K562 (cell line): ENCODE measurements around the gene RHOA. TPM values are rescaled to one million over a fixed set of nuclear protein-coding genes. Genes with fewer than 3 reads are reported as not detected.

ENCODE experiments used
- ATAC-seq: fragments of 200-7000 bp; cut with Tn5 transposase; 3 replicates; pipeline ENCODE4 v1.9.1; 2020; ENCODE audit warnings: moderate library complexity
- BruUV-seq: library from RNA; stranded (reverse); fragments of 400-500 nt; replicated peaks from 2 replicates; lab custom pipeline; 2021; lab: Mats Ljungman, UMichigan
- CTCF ChIA-PET: fragments of 300-600 bp; formaldehyde crosslinking; extraction: SDS; loops from one replicate; lab custom pipeline; 2021; ENCODE audit warnings: low intra/inter-chr PET ratio; lab: Yijun Ruan, JAX
- POLR2A ChIA-PET: fragments of 300-600, 350-650 bp; sonication (Branson Sonifier 250); formaldehyde crosslinking; extraction: SDS; loops from one replicate; lab custom pipeline; 2021; ENCODE audit warnings: antibody characterized with exemption, inconsistent platforms; lab: Yijun Ruan, JAX
- DNase-seq, 4 experiments: peaks; one replicate each; pipeline versions ENCODE4 v3.0.0 to v3.0.0-alpha.2; 2011 to 2018; ENCODE audit warnings: low spot score in 3 of 4, mixed read lengths in 3 of 4; ENCODE audit errors: extremely low read depth in 1 of 4
- FAIRE-seq: peaks from 2 replicates; lab custom pipeline; 2011; peaks lifted over from hg19 to GRCh38; lab: Jason Lieb, UNC
- H2AFZ ChIP-seq: 2 replicates; pipeline ENCODE4 v1.6.0; 2011; ENCODE audit warnings: low read depth, low read length, control low read depth, inconsistent platforms
- H3K27ac ChIP-seq: fragments of 200-600 bp; 3 replicates; pipeline ENCODE4 v1.8.0; 2011; ENCODE audit warnings: low read depth, mild to moderate bottlenecking, control low read depth, inconsistent platforms, low read length, moderate library complexity, mixed read lengths; ENCODE audit errors: extremely low read depth
- H3K27me3 ChIP-seq, 2 experiments: fragments of 300-600 bp in 1 of 2; 2 replicates in 1 of 2; 3 replicates in 1 of 2; pipeline versions ENCODE4 v1.6.0 to v1.8.0; 2011; ENCODE audit warnings: inconsistent platforms in 2 of 2, low read length in 2 of 2, mild to moderate bottlenecking in 1 of 2, mixed read lengths in 1 of 2, moderate library complexity in 1 of 2; ENCODE audit not compliant: control insufficient read depth in 2 of 2, insufficient read depth in 2 of 2
- H3K36me3 ChIP-seq: fragments of 300-600 bp; 3 replicates; pipeline ENCODE4 v1.8.0; 2011; ENCODE audit warnings: mild to moderate bottlenecking, low read length, inconsistent platforms; ENCODE audit not compliant: control insufficient read depth, insufficient read depth
- H3K4me1 ChIP-seq, 2 experiments: fragments of 200-600 bp in 1 of 2; replicated peaks in 1 of 2; 2 replicates in 1 of 2; 3 replicates in 1 of 2; pipeline versions ENCODE4 v1.5.1 to v1.8.0; 2011; ENCODE audit warnings: inconsistent platforms in 2 of 2, low read length in 2 of 2, mild to moderate bottlenecking in 1 of 2, mixed read lengths in 1 of 2, moderate library complexity in 1 of 2; ENCODE audit not compliant: control insufficient read depth in 2 of 2, insufficient read depth in 2 of 2
- H3K4me2 ChIP-seq: 2 replicates; pipeline ENCODE4 v1.6.1; 2011; ENCODE audit warnings: low read length, control low read depth, inconsistent platforms, mixed read lengths; ENCODE audit not compliant: insufficient read depth
- H3K4me3 ChIP-seq: fragments of 200-600 bp; sonication (generic), shearing (Covaris generic); 2 replicates; pipeline ENCODE4 v1.5.1; 2016; ENCODE audit warnings: control low read depth, inconsistent platforms
- H3K79me2 ChIP-seq: fragments of 200-600 bp; 3 replicates; pipeline ENCODE4 v1.8.0; 2011; ENCODE audit warnings: low read length, inconsistent platforms; ENCODE audit not compliant: control insufficient read depth, insufficient read depth
- H3K9ac ChIP-seq, 2 experiments: 2 replicates each; pipeline versions ENCODE4 v1.6.0 to v1.6.1; 2011; ENCODE audit warnings: low read depth in 2 of 2, low read length in 2 of 2, control low read depth in 1 of 2, inconsistent platforms in 1 of 2, mild to moderate bottlenecking in 1 of 2, mixed read lengths in 1 of 2; ENCODE audit not compliant: insufficient read depth in 1 of 2
- H3K9me1 ChIP-seq: one replicate; pipeline ENCODE4 v1.6.0; 2011; ENCODE audit warnings: inconsistent platforms, mild to moderate bottlenecking, low read length, moderate library complexity; ENCODE audit not compliant: control insufficient read depth, insufficient read depth
- H3K9me3 ChIP-seq: replicated peaks from 2 replicates; pipeline ENCODE4 v1.5.1; 2011; ENCODE audit warnings: low read depth, low read length, inconsistent platforms; ENCODE audit not compliant: control insufficient read depth, insufficient read depth
- H4K20me1 ChIP-seq: replicated peaks from 2 replicates; pipeline ENCODE4 v1.6.1; 2011; ENCODE audit warnings: low read length, inconsistent platforms, mixed read lengths; ENCODE audit not compliant: control insufficient read depth, insufficient read depth
- ATF4 ChIP-seq: fragments of 450-650 bp; formaldehyde crosslinking; IDR thresholded peaks from 2 replicates; pipeline ENCODE4 v1.4.0; 2022; ENCODE audit warnings: mild to moderate bottlenecking, moderate library complexity
- CEBPG ChIP-seq, 3 experiments: fragments of 200-800 bp in 1 of 3; sonication (Bioruptor generic) in 1 of 3; sonication (generic) in 1 of 3; formaldehyde crosslinking in 1 of 3; IDR thresholded peaks in 2 of 3; conservative IDR thresholded peaks in 1 of 3; 2 replicates each; pipeline versions ENCODE4 v1.6.1 to v1.8.0; 2016 to 2022; ENCODE audit warnings: missing compliant biosample characterization in 2 of 3, missing genetic modification characterization in 2 of 3, mild to moderate bottlenecking in 1 of 3, missing genetic modification reagents in 1 of 3
- L3MBTL2 ChIP-seq: fragments of 450-650 bp; IDR thresholded peaks from 2 replicates; pipeline ENCODE4 v1.6.1; 2016; ENCODE audit warnings: mild to moderate bottlenecking, moderate library complexity
- NFRKB ChIP-seq: fragments of 450-650 bp; IDR thresholded peaks from 2 replicates; pipeline ENCODE4 v1.6.1; 2016; ENCODE audit warnings: low read depth
- PCBP1 ChIP-seq: fragments of 200-400 bp; formaldehyde crosslinking; IDR thresholded peaks from 2 replicates; pipeline ENCODE4 v1.6.1; 2018; ENCODE audit warnings: mild to moderate bottlenecking, low read depth, low read length; ENCODE audit not compliant: poor library complexity, severe bottlenecking
- SMAD1 ChIP-seq: fragments of 150-350 bp; IDR thresholded peaks from 2 replicates; pipeline ENCODE4 v1.6.1; 2014; ENCODE audit warnings: low read length, low read depth; ENCODE audit not compliant: partially characterized antibody
- SMARCB1 ChIP-seq: IDR thresholded peaks from 2 replicates; pipeline ENCODE4 v1.6.1; 2011; ENCODE audit warnings: improper control_type of control experiment, low read depth; ENCODE audit not compliant: insufficient read length
- TAF7 ChIP-seq: fragments of 450-650 bp; IDR thresholded peaks from 2 replicates; pipeline ENCODE4 v1.6.1; 2016; ENCODE audit warnings: missing genetic modification characterization, missing compliant biosample characterization
- ZBTB2 ChIP-seq: fragments of 450-650 bp; IDR thresholded peaks from 2 replicates; pipeline ENCODE4 v1.6.1; 2016; ENCODE audit warnings: antibody characterized with exemption
- ZBTB33 ChIP-seq: sonication (generic); formaldehyde crosslinking; IDR thresholded peaks from 2 replicates; pipeline ENCODE4 v1.8.1; 2023; ENCODE audit warnings: mild to moderate bottlenecking, missing genetic modification reagents
- ZNF280B ChIP-seq: fragments of 250-450 bp; sonication (Bioruptor Pico); IDR thresholded peaks from 2 replicates; pipeline ENCODE4 v1.5.1; 2021; ENCODE audit warnings: mild to moderate bottlenecking
- ZNF444 ChIP-seq: fragments of 250-450 bp; sonication (Bioruptor Pico); IDR thresholded peaks from 2 replicates; pipeline ENCODE4 v1.4.0; 2020; ENCODE audit warnings: mild to moderate bottlenecking, moderate library complexity
- ZNF740 ChIP-seq, 3 experiments: fragments of 200-800 bp in 1 of 3; sonication (Bioruptor generic) in 1 of 3; sonication (generic) in 1 of 3; formaldehyde crosslinking in 1 of 3; IDR thresholded peaks; 2 replicates each; pipeline versions ENCODE4 v1.6.1 to v1.8.0; 2016 to 2022; ENCODE audit warnings: mild to moderate bottlenecking in 2 of 3, missing compliant biosample characterization in 2 of 3, missing genetic modification characterization in 2 of 3, missing genetic modification reagents in 1 of 3
- ZNF77 ChIP-seq: fragments of 250-450 bp; sonication (Bioruptor Pico); IDR thresholded peaks from 2 replicates; pipeline ENCODE4 v1.5.0; 2020
- WGBS: fragments of 100-300 bp; shearing (Covaris generic); methylation state at CpG from one replicate; pipeline ENCODE4 v1.1.6; 2016; ENCODE audit warnings: low coverage, mixed read lengths; ENCODE audit not compliant: insufficient coverage; ENCODE audit errors: missing lambda C conversion rate; 5-methylcytosine and 5-hydroxymethylcytosine counted together
- in situ Hi-C: fragments of 300-500 bp; cut with MboI; formaldehyde crosslinking; loops from 4 replicates; pipeline ENCODE4 v1.15.0; 2018; ENCODE audit warnings: inconsistent platforms, mixed read lengths
- intact Hi-C: fragments of 100-400 bp; cut with micrococcal nuclease; formaldehyde crosslinking; loops from 2 replicates; pipeline ENCODE4 v1.14.2; 2022
- polyA plus RNA-seq, 8 experiments: library from polyadenylated mRNA; depleted of rRNA in 4 of 8; stranded (reverse) in 5 of 8; unstranded in 3 of 8; fragments of >200 nt; fragmentation: Nextera tagmentation in 2 of 8; fragmentation: Illumina TruSeq in 1 of 8; extraction: Ambion mirVana in 2 of 8; extraction: Trizol in 1 of 8; gene quantifications; 2 replicates each; pipeline versions ENCODE4 v1.2.1 to v1.2.3, GENCODE V29; 2011 to 2014; ENCODE audit warnings: inconsistent platforms in 1 of 8, missing spikeins in 1 of 8
- total RNA-seq, 7 experiments: library from RNA; depleted of rRNA in 6 of 7; stranded (reverse); fragments of >200 nt in 6 of 7; fragmentation: Illumina TruSeq in 2 of 7; extraction: Trizol in 2 of 7; gene quantifications; 2 replicates each; pipeline versions ENCODE4 v1.2.1 to v1.2.3, GENCODE V29; 2011 to 2021; ENCODE audit warnings: low replicate concordance in 1 of 7

Gene RHOA
- total and polyA plus RNA-seq, 9 of the 15 experiments (the other 6 are each of a cell fraction or from before 2014, with no cell fraction given): 136 to 540 (median 236) TPM

GRCh38 chr3:49370585-49371290, 41.0 kb downstream of the RHOA start:
- no peak overlapping the region for H3K27ac ChIP-seq
- ATAC-seq: no peak
- no peak for FAIRE-seq
- no peak for DNase-seq
- H3K9ac ChIP-seq: no peak overlapping the region
- intact Hi-C loops: no loop called here
- no TSS peak for BruUV-seq
- H3K9me1 ChIP-seq: no peaks in the 10 kb centered on the region
- CTCF ChIA-PET: no interaction called here
- H2AFZ ChIP-seq: no peak overlapping the region
- peaks cover 44% of the 10 kb centered on the region for H3K79me2 ChIP-seq
- peaks cover 76% of the 10 kb centered on the region for H3K36me3 ChIP-seq
- no peak overlapping the region for H3K4me3 ChIP-seq
- H3K27me3 ChIP-seq: no peaks in the 10 kb centered on the region
- peaks cover 5% of the 10 kb centered on the region; the same call in 1 of the 2 replicates for H4K20me1 ChIP-seq
- H3K4me1 ChIP-seq: no peaks in the 10 kb centered on the region
- in situ Hi-C loops: no loop called here
- no peak overlapping the region for H3K4me2 ChIP-seq
- 79% methylated on average over 6 of the region's 6 CpGs for WGBS
- H3K9me3 ChIP-seq: no peaks in the 10 kb centered on the region
- POLR2A ChIA-PET: no interaction called here
- TF ChIP-seq NFRKB (no peak), SMARCB1 (no peak), ZNF77 (CRISPR knock-in tag) (no peak), ZNF280B (CRISPR knock-in tag) (no peak), ZNF740 (CRISPR knock-in tag; IDR thresholded peaks at IDR 0.05) (no peak), ZNF740 (tag; IDR thresholded peaks at IDR 0.05) (no peak), ZBTB2 (no peak), L3MBTL2 (no peak), ZBTB33 (CRISPR knock-in tag) (no peak), CEBPG (CRISPR knock-in tag; IDR thresholded peaks at IDR 0.05) (no peak), CEBPG (tag; conservative IDR thresholded peaks at IDR 0.05 in 1 of 2, IDR thresholded peaks at IDR 0.05 in 1 of 2) (no peak), SMAD1 (no peak), PCBP1 (no peak), TAF7 (tag) (no peak), ATF4 (CRISPR knock-in tag) (no peak), ZNF444 (CRISPR knock-in tag) (no peak)
